Spleen (tissue), 10 donors: ENCODE data around the gene GAGE2A. TPM values are rescaled to one million over a fixed set of nuclear protein-coding genes. Genes with fewer than 3 reads are reported as not detected.

Source experiments
- polyA plus RNA-seq, 3 donors: library from polyadenylated mRNA; stranded (reverse); fragments of 200-250 nt; gene quantifications; one replicate each; pipeline ENCODE4 v1.2.1, GENCODE V29; 2013
- total RNA-seq, 7 donors: library from RNA; depleted of rRNA in 3 of 7; stranded (reverse); fragments of >200 nt in 3 of 7; fragmentation: NEBNext Ultra II Directional in 4 of 7; extraction: Animal tissue kit (Norgen Biotek cat#: 25700) in 4 of 7; gene quantifications; one replicate each; pipeline versions ENCODE4 v1.1.0 to v1.2.1, GENCODE V29; 2016 to 2021
- donor health status: healthy with polysubstance abuse.
- donor health status: DM: no; HTN: no; CAD: no; lungs with moderate emphysema.
- donor health status: DM: no; HTN: no; CAD: no.
- donor health status: Bipolar disorder and iron deficiency.
- donor health status: healthy.
- donor health status: DM: no; HTN: no; CAD: no.
- donor health status: DM: yes; HTN: yes; CAD: no.

Gene GAGE2A
- total and polyA plus RNA-seq, 10 donors, result not detected

Other genes starting within 250 kb of the GAGE2A start
- gene GAGE12C, start 57.3 kb upstream of the GAGE2A start, total RNA-seq, result not detected
- not detected for gene GAGE12C, start 57.3 kb upstream of the GAGE2A start, polyA plus RNA-seq
- not detected for gene GAGE12D, start 47.8 kb upstream of the GAGE2A start, total RNA-seq
- not detected for gene GAGE12D, start 47.8 kb upstream of the GAGE2A start, polyA plus RNA-seq
- gene GAGE12E, start 38.2 kb upstream of the GAGE2A start, total RNA-seq, result not detected
- not detected for gene GAGE12E, start 38.2 kb upstream of the GAGE2A start, polyA plus RNA-seq
- gene GAGE12F, start 28.7 kb upstream of the GAGE2A start, total RNA-seq, result not detected
- not detected for gene GAGE12F, start 28.7 kb upstream of the GAGE2A start, polyA plus RNA-seq
- gene GAGE12G, start 19.1 kb upstream of the GAGE2A start, total RNA-seq, result not detected
- not detected for gene GAGE12G, start 19.1 kb upstream of the GAGE2A start, polyA plus RNA-seq
- not detected for gene GAGE12H, start 9.5 kb upstream of the GAGE2A start, total RNA-seq
- gene GAGE12H, start 9.5 kb upstream of the GAGE2A start, polyA plus RNA-seq, result not detected
- gene GAGE1, start 9.5 kb downstream of the GAGE2A start, total RNA-seq, result not detected
- gene GAGE1, start 9.5 kb downstream of the GAGE2A start, polyA plus RNA-seq, result not detected
- not detected for gene PAGE1, start 106.5 kb downstream of the GAGE2A start, total RNA-seq
- gene PAGE1, start 106.5 kb downstream of the GAGE2A start, polyA plus RNA-seq, result not detected
- gene PAGE4, start 239.8 kb downstream of the GAGE2A start, total RNA-seq, result not detected
- gene PAGE4, start 239.8 kb downstream of the GAGE2A start, polyA plus RNA-seq, result not detected